Trophoblast cell (in vitro differentiated cells and primary cell): ENCODE measurements around the gene TSEN2.
A peak's percentile ranks its signal among the peaks of the same experiment; 100 is the strongest.

Experiments used
- DNase-seq, 2 donors: peaks; one replicate each; pipeline ENCODE4 v3.0.0-alpha.2; 2016
- H2AFZ ChIP-seq: 2 replicates; pipeline ENCODE4 v1.6.1; 2013; ENCODE audit warnings: low read length, moderate library complexity, mild to moderate bottlenecking; ENCODE audit not compliant: insufficient read depth, poor library complexity
- H2AK5ac ChIP-seq: 2 replicates; pipeline ENCODE4 v1.6.1; 2013; ENCODE audit warnings: mild to moderate bottlenecking, low read length
- H2BK120ac ChIP-seq: 2 replicates; pipeline ENCODE4 v1.6.1; 2013; ENCODE audit warnings: low read length, mild to moderate bottlenecking, moderate library complexity; ENCODE audit not compliant: insufficient read depth, poor library complexity
- H2BK12ac ChIP-seq: 2 replicates; pipeline ENCODE4 v1.6.1; 2013; ENCODE audit warnings: mild to moderate bottlenecking, low read length, moderate library complexity
- H2BK5ac ChIP-seq: 2 replicates; pipeline ENCODE4 v1.6.1; 2013; ENCODE audit warnings: low read length, low read depth, moderate library complexity, mild to moderate bottlenecking; ENCODE audit not compliant: poor library complexity
- H3K14ac ChIP-seq: 2 replicates; pipeline ENCODE4 v1.6.1; 2013; ENCODE audit warnings: mild to moderate bottlenecking, low read length
- H3K18ac ChIP-seq: 2 replicates; pipeline ENCODE4 v1.6.1; 2013; ENCODE audit warnings: mild to moderate bottlenecking, low read length
- H3K23ac ChIP-seq: 2 replicates; pipeline ENCODE4 v1.6.1; 2013; ENCODE audit warnings: low read length
- H3K27ac ChIP-seq: 2 replicates; pipeline ENCODE4 v1.5.1; 2013; ENCODE audit warnings: low read depth, mild to moderate bottlenecking, inconsistent platforms, low read length, moderate library complexity
- H3K27me3 ChIP-seq: 2 replicates; pipeline ENCODE4 v1.6.1; 2013; ENCODE audit warnings: inconsistent platforms, mild to moderate bottlenecking, low read length, moderate library complexity; ENCODE audit not compliant: insufficient read depth
- H3K36me3 ChIP-seq, 2 experiments: 1 replicate in 1 of 2; 2 replicates in 1 of 2; pipeline ENCODE4 v1.6.1; 2013; ENCODE audit warnings: low read length in 2 of 2, mild to moderate bottlenecking in 2 of 2, moderate library complexity in 1 of 2; ENCODE audit not compliant: insufficient read depth in 2 of 2, control insufficient read depth in 1 of 2
- H3K4ac ChIP-seq: 2 replicates; pipeline ENCODE4 v1.6.1; 2013; ENCODE audit warnings: low read depth, mild to moderate bottlenecking, low read length, moderate library complexity
- H3K4me1 ChIP-seq, 2 experiments: 1 replicate in 1 of 2; 2 replicates in 1 of 2; pipeline ENCODE4 v1.6.1; 2013; ENCODE audit warnings: low read length in 2 of 2, mild to moderate bottlenecking in 2 of 2, moderate library complexity in 1 of 2; ENCODE audit not compliant: insufficient read depth in 2 of 2, control insufficient read depth in 1 of 2
- H3K4me2 ChIP-seq: 2 replicates; pipeline ENCODE4 v1.6.1; 2013; ENCODE audit warnings: inconsistent platforms, mild to moderate bottlenecking, low read length, moderate library complexity
- H3K4me3 ChIP-seq: 2 replicates; pipeline ENCODE4 v1.5.1; 2013; ENCODE audit warnings: mild to moderate bottlenecking, low read depth, low read length, inconsistent platforms
- H3K79me1 ChIP-seq: one replicate; pipeline ENCODE4 v1.6.1; 2013; ENCODE audit warnings: low read length
- H3K79me2 ChIP-seq: 2 replicates; pipeline ENCODE4 v1.6.1; 2013; ENCODE audit warnings: low read length, mild to moderate bottlenecking; ENCODE audit not compliant: control insufficient read depth, insufficient read depth, poor library complexity
- H3K9ac ChIP-seq: 2 replicates; pipeline ENCODE4 v1.6.1; 2013; ENCODE audit warnings: mild to moderate bottlenecking, low read length
- H3K9me3 ChIP-seq: 2 replicates; pipeline ENCODE4 v1.6.1; 2013; ENCODE audit warnings: low read depth, mild to moderate bottlenecking, control low read depth, inconsistent platforms, low read length; ENCODE audit not compliant: insufficient read depth
- H4K12ac ChIP-seq: 2 replicates; pipeline ENCODE4 v1.6.1; 2013; ENCODE audit warnings: low read depth, mild to moderate bottlenecking, low read length, moderate library complexity
- H4K8ac ChIP-seq: 2 replicates; pipeline ENCODE4 v1.6.1; 2013; ENCODE audit warnings: low read depth, mild to moderate bottlenecking, low read length, moderate library complexity
- H4K91ac ChIP-seq: one replicate; pipeline ENCODE4 v1.6.1; 2013; ENCODE audit warnings: low read depth, mild to moderate bottlenecking, low read length, moderate library complexity
- WGBS: extraction: QIAGEN DNeasy Blood & Tissue Kit; methylation state at CpG from one replicate; pipeline ENCODE4 v1.1.7; 2013; ENCODE audit warnings: missing lambda C conversion rate; ENCODE audit not compliant: insufficient read length, insufficient coverage; ENCODE audit errors: extremely low coverage; 5-methylcytosine and 5-hydroxymethylcytosine counted together

TSEN2 gene

GRCh38 chr3:12562451-12562850 is 78.2 kb downstream of the TSEN2 start:
- Histone ChIP-seq H3K36me3 (no peaks in the 10 kb centered on the region), H3K79me2 (peaks cover 19% of the 10 kb centered on the region), H4K12ac (no peak overlapping the region), H3K79me1 (no peaks in the 10 kb centered on the region), H3K4me3 (no peak overlapping the region), H3K27ac (no peak overlapping the region), H3K27me3 (no peaks in the 10 kb centered on the region), H3K18ac (no peak overlapping the region), H3K4me2 (no peak overlapping the region), H3K4ac (peak overlapping the region; percentile 75), H3K14ac (no peak overlapping the region), H2BK12ac (no peak overlapping the region), H2AK5ac (no peak overlapping the region), H3K4me1 (peaks cover 4 to 19% of the 10 kb centered on the region in 2 experiments), H4K91ac (no peak overlapping the region), H2BK5ac (no peak overlapping the region), H3K23ac (no peak overlapping the region), H3K9ac (no peak overlapping the region), H4K8ac (no peak overlapping the region), H3K9me3 (no peaks in the 10 kb centered on the region), H2BK120ac (no peak overlapping the region), H2AFZ (no peak overlapping the region)
- no CpG with 5 or more reads among the region's 1 CpG for WGBS
- DNase-seq: no peak

- no peak overlapping the region for H4K91ac ChIP-seq
- H2AK5ac ChIP-seq: no peak overlapping the region
- no peak overlapping the region for H2BK5ac ChIP-seq
- H3K79me1 ChIP-seq: no peaks in the 10 kb centered on the region
- H2AFZ ChIP-seq: no peak overlapping the region
- no peak overlapping the region for H3K14ac ChIP-seq
- no peak overlapping the region for H4K12ac ChIP-seq
- no peak overlapping the region for H3K27ac ChIP-seq
- no peak overlapping the region for H3K9ac ChIP-seq
- H2BK12ac ChIP-seq: no peak overlapping the region
- no peak overlapping the region for H3K4me3 ChIP-seq
- H3K79me2 ChIP-seq: peaks cover 8% of the 10 kb centered on the region
- H3K4me1 ChIP-seq: peaks cover 4 to 14% of the 10 kb centered on the region in 2 experiments
- DNase-seq: no peak
- H3K9me3 ChIP-seq: no peaks in the 10 kb centered on the region
- no peak overlapping the region for H2BK120ac ChIP-seq
- no peak overlapping the region for H3K4me2 ChIP-seq
- H3K18ac ChIP-seq: no peak overlapping the region
- H3K23ac ChIP-seq: no peak overlapping the region
- no peak overlapping the region for H4K8ac ChIP-seq
- H3K4ac ChIP-seq: no peak overlapping the region
- H3K27me3 ChIP-seq: no peaks in the 10 kb centered on the region
- peaks cover 17 to 19% of the 10 kb centered on the region in 2 experiments for H3K36me3 ChIP-seq
Measured at GRCh38 chr3:12566976-12567375, 82.7 kb downstream of the TSEN2 start.

- no peak overlapping the region for H3K4me2 ChIP-seq
- no peaks in the 10 kb centered on the region for H3K27me3 ChIP-seq
- no peak overlapping the region for H3K9ac ChIP-seq
- peaks cover 0 to 3% of the 10 kb centered on the region in 2 experiments for H3K4me1 ChIP-seq
- no peak overlapping the region for H3K27ac ChIP-seq
- no peak overlapping the region for H2BK120ac ChIP-seq
- no peak overlapping the region for H2BK12ac ChIP-seq
- no CpG with 5 or more reads among the region's 3 CpGs for WGBS
- H3K23ac ChIP-seq: no peak overlapping the region
- no peak for DNase-seq
- peaks cover 6% of the 10 kb centered on the region for H3K79me2 ChIP-seq
- no peak overlapping the region for H4K8ac ChIP-seq
- H3K9me3 ChIP-seq: no peaks in the 10 kb centered on the region
- no peak overlapping the region for H3K18ac ChIP-seq
- H2BK5ac ChIP-seq: no peak overlapping the region
- no peak overlapping the region for H4K12ac ChIP-seq
- H3K79me1 ChIP-seq: no peaks in the 10 kb centered on the region
- no peak overlapping the region for H3K4me3 ChIP-seq
- no peak overlapping the region for H3K14ac ChIP-seq
- peaks cover 31% of the 10 kb centered on the region in 2 experiments for H3K36me3 ChIP-seq
- H2AK5ac ChIP-seq: no peak overlapping the region
- no peak overlapping the region for H4K91ac ChIP-seq
- no peak overlapping the region for H3K4ac ChIP-seq
- H2AFZ ChIP-seq: no peak overlapping the region
Measured at GRCh38 chr3:12568747-12569146, 84.5 kb downstream of the TSEN2 start.

GRCh38 chr3:12569836-12570235 is 85.6 kb downstream of the TSEN2 start:
- peaks cover 42% of the 10 kb centered on the region in 2 experiments for H3K36me3 ChIP-seq
- H2BK120ac ChIP-seq: no peak overlapping the region
- no peak overlapping the region for H2BK12ac ChIP-seq
- no peak overlapping the region for H3K9ac ChIP-seq
- H3K4me3 ChIP-seq: no peak overlapping the region
- no peak overlapping the region for H3K4ac ChIP-seq
- no peak overlapping the region for H3K14ac ChIP-seq
- no peak overlapping the region for H4K91ac ChIP-seq
- no peak overlapping the region for H4K12ac ChIP-seq
- H2AK5ac ChIP-seq: no peak overlapping the region
- no peak overlapping the region for H2AFZ ChIP-seq
- H3K79me1 ChIP-seq: no peaks in the 10 kb centered on the region
- peaks cover 0 to 3% of the 10 kb centered on the region in 2 experiments for H3K4me1 ChIP-seq
- H3K23ac ChIP-seq: no peak overlapping the region
- no peak overlapping the region for H3K27ac ChIP-seq
- no peak overlapping the region for H3K4me2 ChIP-seq
- WGBS: no CpG with 5 or more reads among the region's 6 CpGs
- H2BK5ac ChIP-seq: no peak overlapping the region
- H3K79me2 ChIP-seq: peaks cover 6% of the 10 kb centered on the region
- DNase-seq: no peak
- H3K18ac ChIP-seq: no peak overlapping the region
- no peak overlapping the region for H4K8ac ChIP-seq
- no peaks in the 10 kb centered on the region for H3K9me3 ChIP-seq
- no peaks in the 10 kb centered on the region for H3K27me3 ChIP-seq
